ENCODE data around the gene ZBTB20.

Gene ZBTB20

GRCh38 chr3:114427285-114428043 lies 719.6 kb downstream of the ZBTB20 start:
- DNase-seq = no peak

DNA sequence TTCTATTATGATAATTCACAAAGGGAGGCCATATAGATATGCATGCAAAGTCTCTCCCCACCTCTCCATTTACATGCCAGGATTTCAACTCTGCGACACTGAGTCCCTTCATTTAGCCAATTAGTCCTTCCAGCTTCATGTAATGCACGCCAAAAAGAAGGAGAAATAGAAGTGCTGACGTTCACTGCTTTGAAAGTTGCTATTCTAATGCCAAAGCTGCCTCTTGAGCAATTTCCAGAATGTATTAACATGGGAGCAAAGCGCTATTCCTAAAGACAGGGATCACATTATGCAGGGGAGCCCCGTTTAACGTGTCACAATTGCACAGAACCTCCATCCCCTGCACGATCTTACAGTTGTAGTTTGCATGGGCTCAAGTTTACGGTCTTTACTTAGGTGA lies 722.8 kb downstream of the ZBTB20 start:
- no peak for DNase-seq

GRCh38 chr3:114421204-114421603 lies 725.9 kb downstream of the ZBTB20 start:
- DNase-seq = no peak

- no peak for DNase-seq
Measured at GRCh38 chr3:114420072-114420471, 727.0 kb downstream of the ZBTB20 start.

- peak; percentile 72 for DNase-seq
Measured at GRCh38 chr3:114418724-114419543, 728.2 kb downstream of the ZBTB20 start.

DNA sequence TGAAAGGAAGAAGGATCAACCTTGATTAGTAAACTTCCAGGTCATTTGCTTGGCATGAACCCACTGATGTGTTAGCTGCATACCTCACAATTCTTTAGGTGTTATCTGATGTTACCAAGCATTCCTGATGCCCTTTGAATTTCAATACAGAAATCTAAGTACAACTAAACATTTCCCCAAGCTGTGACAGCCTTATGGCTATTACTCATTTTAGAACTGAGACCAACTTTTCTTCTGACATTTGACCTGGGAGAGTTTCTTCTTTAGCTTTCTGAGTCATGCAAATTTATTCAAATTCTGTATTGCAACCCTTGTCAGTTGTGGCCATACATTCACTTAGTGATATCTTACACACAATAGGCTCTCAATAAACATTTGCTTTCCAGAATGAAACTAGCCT lies 729.0 kb downstream of the ZBTB20 start:
- DNase-seq = no peak

GRCh38 chr3:114417675-114418074 lies 729.4 kb downstream of the ZBTB20 start:
- DNase-seq = no peak

DNA sequence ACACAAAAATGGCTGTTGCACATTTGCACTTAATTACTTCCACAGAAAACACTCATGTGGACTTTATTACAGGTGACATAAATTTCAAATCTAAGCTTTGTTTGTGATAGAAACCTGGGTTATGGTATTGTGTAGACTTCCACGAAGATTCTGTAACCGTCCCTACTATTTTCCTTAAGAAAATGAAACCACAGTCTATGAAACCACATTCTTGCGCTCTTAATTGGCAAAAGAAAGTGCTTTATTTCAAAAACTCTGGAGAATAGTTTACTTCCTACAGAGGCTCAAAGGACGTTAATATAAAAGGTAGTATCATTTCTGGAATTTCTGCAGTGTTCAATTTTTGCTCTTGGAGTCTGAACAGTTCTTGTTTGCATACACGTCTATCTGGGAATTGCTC lies 729.8 kb downstream of the ZBTB20 start:
- DNase-seq = no peak

DNA sequence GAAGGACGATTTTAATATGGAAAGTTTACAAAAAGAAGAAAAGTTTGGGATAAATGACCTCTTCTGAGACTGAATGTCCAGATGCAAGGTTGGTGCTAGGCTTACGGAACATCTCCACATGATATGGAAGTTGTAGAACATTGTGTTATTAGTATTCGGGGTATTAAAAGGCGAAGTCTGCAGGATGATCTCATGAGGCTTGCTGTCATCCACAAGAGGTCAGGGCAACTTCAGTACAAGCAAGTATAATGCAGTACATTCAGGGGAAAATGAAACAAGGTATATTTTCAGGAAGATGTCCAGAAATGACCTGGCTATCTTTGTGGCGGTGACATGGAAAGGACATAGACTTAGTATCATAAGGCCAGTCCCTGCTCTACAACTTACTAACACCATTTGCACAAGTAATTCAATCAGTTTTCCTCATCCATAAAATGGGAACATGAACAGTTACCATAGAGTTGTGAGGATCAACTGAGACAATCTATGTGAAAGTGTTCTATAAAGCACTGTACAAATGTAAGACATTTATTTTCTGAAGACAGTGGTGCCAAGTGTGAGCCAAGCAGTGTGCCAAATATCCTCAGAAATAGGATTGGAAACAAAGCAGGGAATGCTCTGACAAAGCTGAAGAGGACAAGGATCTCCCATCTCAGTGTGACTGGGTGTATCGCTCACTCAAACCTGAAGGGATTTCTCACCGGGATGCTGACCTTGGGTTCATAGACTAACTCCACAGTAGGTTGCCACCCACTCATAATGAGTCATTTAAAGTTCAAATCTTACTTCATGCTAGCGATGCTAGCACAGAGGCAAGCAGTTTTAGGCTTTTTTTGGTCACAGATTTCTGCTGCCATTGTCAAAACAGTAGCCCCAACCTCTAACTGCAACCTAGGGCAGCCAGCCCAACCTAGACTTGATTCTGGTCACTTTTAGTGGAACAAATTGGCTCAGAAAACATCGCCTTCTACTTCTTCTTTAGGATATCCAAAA lies 735.0 kb downstream of the ZBTB20 start:
- no peak for DNase-seq

- no peak for DNase-seq
Measured at GRCh38 chr3:114411190-114411668, 735.9 kb downstream of the ZBTB20 start.

DNA sequence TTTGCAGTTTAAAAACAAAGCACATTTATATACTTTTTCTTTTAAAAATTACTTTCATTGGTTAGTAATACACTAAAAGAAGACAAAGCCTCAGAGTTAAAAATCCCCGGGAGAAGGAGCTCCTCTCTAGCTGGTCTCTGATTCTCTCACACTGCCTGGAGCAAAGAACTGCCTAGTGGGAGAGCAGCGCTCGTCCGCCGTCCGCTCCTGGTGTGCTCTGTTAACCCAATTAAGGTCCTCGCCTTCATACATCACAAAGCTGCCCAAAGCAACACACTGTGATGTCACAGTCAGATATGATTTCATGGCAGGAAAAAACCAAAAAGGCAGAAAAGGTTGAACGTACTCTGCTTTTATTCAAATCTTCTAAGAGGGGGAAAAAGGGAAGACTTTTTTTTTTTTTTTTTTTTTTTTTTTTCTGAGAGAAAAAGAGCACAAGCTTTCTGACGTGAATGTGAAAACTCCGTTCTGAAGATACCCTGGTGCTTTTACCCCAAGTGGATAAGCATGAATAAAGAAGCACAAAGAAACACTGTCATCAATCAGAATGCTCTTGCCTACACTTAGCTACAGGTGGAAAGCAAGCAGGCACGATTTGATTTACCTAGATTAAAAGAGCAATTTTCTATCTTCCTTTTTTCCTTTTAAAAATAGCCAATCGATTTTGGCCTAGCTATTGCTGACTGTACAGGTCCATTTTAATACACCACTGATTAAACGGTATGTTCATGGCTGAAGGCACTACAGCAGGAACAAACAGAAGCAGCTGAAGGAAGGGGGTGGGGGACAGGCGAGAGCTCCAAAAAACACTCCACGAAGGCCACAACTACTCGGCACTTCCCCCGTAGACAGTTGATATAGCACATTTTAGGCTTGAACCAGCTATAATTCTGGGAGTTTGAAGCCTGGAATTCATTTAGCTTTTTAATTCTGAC lies 738.1 kb downstream of the ZBTB20 start:
- DNase-seq = no peak

DNA sequence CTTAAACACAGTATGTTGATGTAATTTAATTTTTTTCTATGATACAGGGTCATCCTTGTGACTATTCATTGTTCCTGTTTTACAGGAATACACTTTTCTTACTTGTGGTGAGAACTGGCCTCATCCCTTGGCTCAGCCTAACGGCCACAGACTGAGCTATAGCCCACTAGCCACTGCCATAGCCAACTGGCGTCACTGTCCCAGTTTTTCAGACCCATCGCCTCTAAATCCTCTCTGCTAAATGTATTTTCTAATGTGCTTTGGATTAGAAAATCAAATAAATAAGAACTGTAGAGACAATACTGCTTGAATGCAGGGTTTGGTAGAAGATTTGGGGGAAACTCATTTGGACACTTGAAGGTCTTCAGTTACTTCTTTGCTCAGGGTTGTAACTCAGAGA lies 740.2 kb downstream of the ZBTB20 start:
- DNase-seq = no peak

DNA sequence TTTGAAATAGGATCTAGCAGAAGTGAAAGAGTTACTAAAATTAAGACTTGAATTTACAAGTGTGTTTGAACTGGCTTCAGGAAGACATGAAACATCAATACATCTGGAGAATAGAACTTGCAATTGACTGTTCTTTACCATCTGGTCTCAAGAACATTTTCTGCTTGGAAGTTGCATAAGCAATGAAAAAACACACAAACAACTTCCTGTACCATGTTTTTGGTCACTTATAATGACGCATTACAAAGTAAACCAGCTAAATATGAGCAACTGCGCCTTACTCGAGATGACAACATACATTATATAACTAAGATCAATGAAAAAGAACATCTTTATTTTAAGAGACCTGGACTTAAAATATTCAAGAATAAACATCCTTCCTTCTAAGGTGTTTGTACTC lies 740.8 kb downstream of the ZBTB20 start:
- no peak for DNase-seq

- DNase-seq = no peak
Measured at GRCh38 chr3:114405202-114405990, 741.7 kb downstream of the ZBTB20 start.

DNA sequence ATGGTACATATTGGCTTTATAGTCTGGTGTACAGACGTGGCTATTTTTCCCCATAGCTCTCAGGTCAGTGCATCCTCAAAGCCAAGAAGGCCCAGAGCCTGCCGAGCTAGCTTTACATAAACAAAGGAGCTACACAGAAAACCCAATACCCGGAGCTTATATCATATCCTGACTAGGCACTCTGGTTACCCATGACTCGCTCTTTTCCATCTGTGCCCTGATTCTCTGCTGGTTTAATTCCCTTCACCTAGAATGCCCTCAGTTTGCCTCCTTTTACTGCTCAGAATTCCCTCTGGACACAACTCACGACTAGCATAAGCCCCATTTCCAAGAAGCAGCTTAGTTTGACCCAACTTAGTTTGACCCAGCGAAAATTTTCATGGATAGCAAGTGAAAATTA lies 742.5 kb downstream of the ZBTB20 start:
- no peak for DNase-seq

DNA sequence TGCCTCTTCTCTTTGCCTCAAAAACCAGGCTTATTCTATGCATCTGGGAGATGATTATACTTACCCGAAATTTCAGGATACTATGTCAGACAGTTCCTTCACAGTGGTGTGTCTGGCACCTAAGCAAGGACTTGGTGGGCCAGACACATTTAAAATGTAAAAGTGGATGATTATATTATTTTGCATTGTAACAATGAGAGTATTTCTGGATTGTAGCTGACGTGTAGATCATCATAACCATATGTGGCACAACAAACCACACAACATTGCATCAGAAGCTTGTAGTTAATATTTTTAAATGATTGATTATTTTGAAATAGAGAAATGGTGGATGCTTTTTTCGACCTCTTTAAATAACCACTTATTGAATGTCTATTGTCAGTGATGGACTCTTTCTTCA lies 744.2 kb downstream of the ZBTB20 start:
- DNase-seq = no peak

DNA sequence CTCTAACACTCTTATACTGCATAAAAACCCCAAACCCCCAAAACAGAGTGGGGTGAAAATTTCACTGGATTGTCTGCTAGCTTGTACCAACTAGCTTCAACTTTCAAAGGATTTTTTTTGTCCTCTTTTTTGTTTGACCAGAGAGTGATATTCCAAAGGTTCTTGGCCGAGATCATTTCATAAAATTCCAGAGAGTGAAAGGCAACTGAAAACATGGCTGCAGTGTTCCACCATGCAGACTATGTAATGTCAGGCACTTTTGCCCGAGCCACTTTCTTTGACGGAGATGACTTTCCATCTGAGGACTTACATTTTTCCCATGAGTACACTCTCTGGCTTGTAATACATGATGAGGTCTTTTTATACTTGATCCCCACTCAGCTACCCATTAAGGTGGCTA lies 745.7 kb downstream of the ZBTB20 start:
- DNase-seq = no peak

DNA sequence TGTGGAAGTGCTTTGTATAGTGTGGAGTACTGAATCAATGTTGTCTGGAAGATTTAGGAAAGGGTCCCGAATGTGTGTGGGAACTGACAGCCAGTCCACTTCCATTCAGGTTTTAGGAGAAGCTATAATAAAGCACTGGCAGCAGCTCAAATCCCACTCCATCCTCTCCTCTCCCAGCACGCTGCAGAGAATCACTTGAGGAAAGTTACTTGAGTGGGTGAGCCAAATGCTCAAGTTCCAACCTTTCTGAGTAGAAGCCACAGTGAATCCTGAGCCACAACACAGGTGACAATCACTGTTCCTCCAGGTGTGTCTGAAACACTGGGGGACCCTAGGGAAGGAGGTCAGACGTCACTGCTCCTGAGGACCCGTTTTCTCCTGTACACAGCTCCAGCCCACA lies 746.7 kb downstream of the ZBTB20 start:
- DNase-seq = no peak

DNA sequence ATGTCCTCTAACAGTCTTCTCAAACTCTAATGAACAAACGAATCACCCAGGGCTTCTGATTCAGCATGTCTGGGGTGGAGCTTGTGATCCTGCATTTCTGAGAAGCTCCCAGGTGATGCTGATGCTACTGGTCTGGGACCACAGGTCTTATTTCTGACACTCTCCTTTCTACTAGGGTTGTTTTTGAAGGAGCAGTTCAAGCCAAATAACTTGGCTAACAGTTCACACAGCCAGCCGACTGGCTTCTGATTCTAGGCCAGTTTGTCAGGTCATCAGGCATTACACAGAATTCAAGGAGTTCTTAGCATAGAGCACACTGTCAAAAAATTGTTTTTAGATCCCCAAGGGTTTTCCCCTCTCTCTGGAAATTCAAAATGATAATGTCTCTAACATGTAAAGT lies 752.5 kb downstream of the ZBTB20 start:
- DNase-seq = no peak

DNA sequence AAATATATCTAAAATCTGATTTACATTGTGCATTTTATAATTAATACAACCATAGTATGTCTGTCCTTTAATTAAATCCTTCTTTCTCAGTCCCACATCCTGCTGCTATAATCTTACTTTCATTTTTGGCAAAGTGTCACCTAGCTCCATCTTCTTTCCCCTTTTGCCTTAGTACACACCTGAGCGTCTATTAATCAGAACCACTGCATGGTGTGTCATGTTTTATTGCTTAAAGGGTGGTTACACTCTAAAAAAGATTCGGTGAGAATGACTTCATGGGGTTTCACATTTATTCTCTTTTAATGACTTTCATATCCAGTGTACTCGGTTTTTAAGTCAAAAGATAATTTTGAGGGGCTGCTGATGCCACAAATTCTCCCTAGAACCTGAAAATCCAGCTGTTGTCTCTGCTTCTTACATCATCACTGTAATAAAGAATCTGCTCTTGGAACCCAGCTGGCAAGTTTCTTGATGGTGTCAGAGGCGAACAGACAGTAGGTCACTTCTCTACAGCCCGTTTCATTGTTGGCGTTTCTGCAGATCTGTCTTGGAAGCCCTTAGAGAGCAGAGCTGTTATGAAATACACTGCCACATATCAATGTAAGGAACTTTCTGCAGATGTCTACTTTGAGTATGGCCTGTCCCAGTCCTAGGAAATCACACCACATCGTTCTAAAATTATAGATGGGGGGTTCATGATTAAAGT lies 753.6 kb downstream of the ZBTB20 start:
- no peak for DNase-seq

Data from hematopoietic multipotent progenitor cell treated with erythropoietin and hydrocortisone succinate and interleukin-3 and kit ligand, for 8 days (in vitro differentiated cells).